Panc1 (cell line): ENCODE measurements around the gene MIR17HG. TPM values are rescaled to one million over a fixed set of nuclear protein-coding genes. Genes with fewer than 3 reads are reported as not detected.
A peak's percentile ranks its signal among the peaks of the same experiment; 100 is the strongest.

Source experiments
- ATAC-seq: fragments of 200-7000 bp; cut with Tn5 transposase; 2 replicates; pipeline ENCODE4 v1.9.1; 2020; ENCODE audit warnings: mild to moderate bottlenecking, moderate library complexity
- BruUV-seq: library from RNA; stranded (reverse); fragments of 400-500 nt; replicated peaks from 2 replicates; lab custom pipeline; 2021; lab: Mats Ljungman, UMichigan
- CTCF ChIA-PET: fragments of 300-600 bp; sonication (Branson Sonifier 250); formaldehyde crosslinking; loops from one replicate; lab custom pipeline; 2022; ENCODE audit warnings: antibody characterized with exemption; lab: Charles Lee
- POLR2A ChIA-PET: fragments of 300-600 bp; sonication (Branson Sonifier 250); formaldehyde crosslinking; loops from one replicate; lab custom pipeline; 2022; ENCODE audit warnings: antibody characterized with exemption; lab: Charles Lee
- DNase-seq: peaks from one replicate; pipeline ENCODE4 v3.0.0-alpha.2; 2010; ENCODE audit warnings: low read depth, low spot score
- H3K27ac ChIP-seq: 2 replicates; pipeline ENCODE4 v1.5.1; 2011; ENCODE audit warnings: mild to moderate bottlenecking, low read length, inconsistent platforms
- H3K27me3 ChIP-seq: fragments of 200-500 bp; sonication (Bioruptor generic); 2 replicates; pipeline ENCODE4 v1.6.0; 2014; ENCODE audit warnings: low read length, inconsistent platforms; ENCODE audit not compliant: control insufficient read depth, insufficient read depth
- H3K36me3 ChIP-seq: fragments of 200-500 bp; sonication (Bioruptor generic); 2 replicates; pipeline ENCODE4 v1.5.1; 2014; ENCODE audit warnings: inconsistent platforms, mild to moderate bottlenecking, low read length, moderate library complexity; ENCODE audit not compliant: control insufficient read depth, insufficient read depth
- H3K4me1 ChIP-seq: 2 replicates; pipeline ENCODE4 v1.5.1; 2011; ENCODE audit warnings: inconsistent platforms, mild to moderate bottlenecking, low read length, moderate library complexity; ENCODE audit not compliant: control insufficient read depth, insufficient read depth
- H3K4me3 ChIP-seq, 2 experiments: 2 replicates each; pipeline ENCODE4 v1.5.1; 2011 to 2012; ENCODE audit warnings: low read depth in 2 of 2, low read length in 2 of 2, mild to moderate bottlenecking in 2 of 2, inconsistent platforms in 1 of 2, moderate library complexity in 1 of 2
- H3K9me3 ChIP-seq: fragments of 200-500 bp; sonication (Bioruptor generic); 2 replicates; pipeline ENCODE4 v1.5.1; 2014; ENCODE audit warnings: low read depth, mild to moderate bottlenecking, inconsistent platforms, low read length, moderate library complexity; ENCODE audit not compliant: control insufficient read depth, insufficient read depth
- POLR2AphosphoS5 ChIP-seq: IDR thresholded peaks from 2 replicates; pipeline ENCODE4 v1.6.1; 2012; ENCODE audit warnings: mild to moderate bottlenecking, low read depth, low read length, moderate library complexity
- SIN3A ChIP-seq: IDR thresholded peaks from 2 replicates; pipeline ENCODE4 v1.6.1; 2012; ENCODE audit warnings: low read depth, mild to moderate bottlenecking, low read length, moderate library complexity, borderline replicate concordance; ENCODE audit not compliant: insufficient read depth
- TCF7L2 ChIP-seq: IDR thresholded peaks from 2 replicates; pipeline ENCODE4 v1.6.1; 2011; ENCODE audit warnings: mild to moderate bottlenecking, low read depth, low read length, inconsistent platforms
- in situ Hi-C: cut with HindIII; loops from 2 replicates; pipeline ENCODE4 v1.10.0; 2016; ENCODE audit warnings: low sequenced_read_pairs, low pct_unique_long_range_greater_than_20kb
- intact Hi-C: fragments of 100-400 bp; cut with micrococcal nuclease; formaldehyde crosslinking; loops from one replicate; pipeline ENCODE4 v1.10.0; 2022; ENCODE audit not compliant: unreplicated experiment
- total RNA-seq: library from RNA; stranded (reverse); gene quantifications from one replicate; pipeline ENCODE4 v1.2.1, GENCODE V29; 2021; ENCODE audit not compliant: unreplicated experiment
- TF ChIP-seq, protein P1 (sequence below): fragments of 450-650 bp; IDR thresholded peaks from 2 replicates; pipeline ENCODE4 v1.5.1; 2017; ENCODE audit warnings: mild to moderate bottlenecking
- TF ChIP-seq, protein P2 (sequence below), 2 experiments: IDR thresholded peaks; 2 replicates each; pipeline ENCODE4 v1.6.1; 2011 to 2012; ENCODE audit warnings: low read depth in 2 of 2, control low read depth in 1 of 2, low read length in 1 of 2, mild to moderate bottlenecking in 1 of 2, moderate library complexity in 1 of 2; ENCODE audit not compliant: insufficient read depth in 1 of 2

The MIR17HG gene
- total RNA-seq, 1 experiment from 2014 or later = 3.1 TPM

DNA sequence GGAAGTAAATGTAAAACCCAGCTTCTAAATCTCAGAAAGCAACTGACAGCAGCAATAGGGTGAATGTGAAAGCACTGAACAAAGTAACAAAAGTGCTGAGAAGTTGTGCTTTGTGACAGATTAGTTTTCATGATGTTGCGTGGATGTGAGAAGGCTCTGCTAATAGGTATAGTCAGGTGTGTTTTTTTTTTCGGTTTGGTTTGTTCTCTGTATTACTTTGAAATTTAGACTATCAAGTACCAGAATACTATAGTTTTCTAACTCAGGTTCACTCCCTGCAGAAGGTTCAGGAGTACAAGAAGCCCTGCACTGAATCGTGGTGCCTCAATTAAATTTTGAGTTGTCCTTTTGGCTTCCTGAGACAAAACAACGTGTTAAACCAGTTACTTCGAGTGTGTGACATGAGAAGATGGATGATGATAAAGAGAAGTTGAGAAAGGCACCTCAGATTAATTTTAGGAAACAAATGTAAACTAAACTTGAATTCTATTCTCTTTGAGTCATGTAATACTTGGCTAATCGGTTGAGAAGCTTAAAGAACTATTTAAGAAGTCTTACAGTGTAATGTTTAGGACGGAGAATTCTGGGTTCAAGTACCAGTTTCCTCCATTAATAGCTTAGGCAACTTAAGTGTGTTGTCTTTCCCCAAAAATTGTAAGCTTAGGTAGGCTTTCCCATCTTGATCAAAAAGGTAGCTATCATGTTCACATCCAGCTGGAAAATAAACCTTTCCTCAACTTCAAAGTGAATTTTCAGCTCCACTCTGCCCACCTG is 10.3 kb downstream of the MIR17HG start:
- POLR2A ChIA-PET = no interaction called here
- Histone ChIP-seq H3K9me3 (no peaks in the 10 kb centered on the region), H3K36me3 (peaks cover 29% of the 10 kb centered on the region), H3K4me3 (no peak overlapping the region), H3K4me1 (no peaks in the 10 kb centered on the region), H3K27me3 (no peaks in the 10 kb centered on the region), H3K27ac (no peak overlapping the region)
- intact Hi-C loops (no loop called here), in situ Hi-C loops (no loop called here)
- ATAC-seq (no peak), DNase-seq (no peak)
- CTCF ChIA-PET = no interaction called here
- no TSS peak for BruUV-seq
- TF ChIP-seq TCF7L2 (no peak), SIN3A (no peak), POLR2AphosphoS5 (no peak)
- TF ChIP-seq, protein P1, sequence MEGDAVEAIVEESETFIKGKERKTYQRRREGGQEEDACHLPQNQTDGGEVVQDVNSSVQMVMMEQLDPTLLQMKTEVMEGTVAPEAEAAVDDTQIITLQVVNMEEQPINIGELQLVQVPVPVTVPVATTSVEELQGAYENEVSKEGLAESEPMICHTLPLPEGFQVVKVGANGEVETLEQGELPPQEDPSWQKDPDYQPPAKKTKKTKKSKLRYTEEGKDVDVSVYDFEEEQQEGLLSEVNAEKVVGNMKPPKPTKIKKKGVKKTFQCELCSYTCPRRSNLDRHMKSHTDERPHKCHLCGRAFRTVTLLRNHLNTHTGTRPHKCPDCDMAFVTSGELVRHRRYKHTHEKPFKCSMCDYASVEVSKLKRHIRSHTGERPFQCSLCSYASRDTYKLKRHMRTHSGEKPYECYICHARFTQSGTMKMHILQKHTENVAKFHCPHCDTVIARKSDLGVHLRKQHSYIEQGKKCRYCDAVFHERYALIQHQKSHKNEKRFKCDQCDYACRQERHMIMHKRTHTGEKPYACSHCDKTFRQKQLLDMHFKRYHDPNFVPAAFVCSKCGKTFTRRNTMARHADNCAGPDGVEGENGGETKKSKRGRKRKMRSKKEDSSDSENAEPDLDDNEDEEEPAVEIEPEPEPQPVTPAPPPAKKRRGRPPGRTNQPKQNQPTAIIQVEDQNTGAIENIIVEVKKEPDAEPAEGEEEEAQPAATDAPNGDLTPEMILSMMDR = no peak
- TF ChIP-seq, protein P2, sequence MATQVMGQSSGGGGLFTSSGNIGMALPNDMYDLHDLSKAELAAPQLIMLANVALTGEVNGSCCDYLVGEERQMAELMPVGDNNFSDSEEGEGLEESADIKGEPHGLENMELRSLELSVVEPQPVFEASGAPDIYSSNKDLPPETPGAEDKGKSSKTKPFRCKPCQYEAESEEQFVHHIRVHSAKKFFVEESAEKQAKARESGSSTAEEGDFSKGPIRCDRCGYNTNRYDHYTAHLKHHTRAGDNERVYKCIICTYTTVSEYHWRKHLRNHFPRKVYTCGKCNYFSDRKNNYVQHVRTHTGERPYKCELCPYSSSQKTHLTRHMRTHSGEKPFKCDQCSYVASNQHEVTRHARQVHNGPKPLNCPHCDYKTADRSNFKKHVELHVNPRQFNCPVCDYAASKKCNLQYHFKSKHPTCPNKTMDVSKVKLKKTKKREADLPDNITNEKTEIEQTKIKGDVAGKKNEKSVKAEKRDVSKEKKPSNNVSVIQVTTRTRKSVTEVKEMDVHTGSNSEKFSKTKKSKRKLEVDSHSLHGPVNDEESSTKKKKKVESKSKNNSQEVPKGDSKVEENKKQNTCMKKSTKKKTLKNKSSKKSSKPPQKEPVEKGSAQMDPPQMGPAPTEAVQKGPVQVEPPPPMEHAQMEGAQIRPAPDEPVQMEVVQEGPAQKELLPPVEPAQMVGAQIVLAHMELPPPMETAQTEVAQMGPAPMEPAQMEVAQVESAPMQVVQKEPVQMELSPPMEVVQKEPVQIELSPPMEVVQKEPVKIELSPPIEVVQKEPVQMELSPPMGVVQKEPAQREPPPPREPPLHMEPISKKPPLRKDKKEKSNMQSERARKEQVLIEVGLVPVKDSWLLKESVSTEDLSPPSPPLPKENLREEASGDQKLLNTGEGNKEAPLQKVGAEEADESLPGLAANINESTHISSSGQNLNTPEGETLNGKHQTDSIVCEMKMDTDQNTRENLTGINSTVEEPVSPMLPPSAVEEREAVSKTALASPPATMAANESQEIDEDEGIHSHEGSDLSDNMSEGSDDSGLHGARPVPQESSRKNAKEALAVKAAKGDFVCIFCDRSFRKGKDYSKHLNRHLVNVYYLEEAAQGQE (IDR thresholded peaks at IDR 0.05; ENCODE audit: insufficient read depth in 1 of 2, low read depth in 2 of 2, low read length in 1 of 2) = no peak

DNA sequence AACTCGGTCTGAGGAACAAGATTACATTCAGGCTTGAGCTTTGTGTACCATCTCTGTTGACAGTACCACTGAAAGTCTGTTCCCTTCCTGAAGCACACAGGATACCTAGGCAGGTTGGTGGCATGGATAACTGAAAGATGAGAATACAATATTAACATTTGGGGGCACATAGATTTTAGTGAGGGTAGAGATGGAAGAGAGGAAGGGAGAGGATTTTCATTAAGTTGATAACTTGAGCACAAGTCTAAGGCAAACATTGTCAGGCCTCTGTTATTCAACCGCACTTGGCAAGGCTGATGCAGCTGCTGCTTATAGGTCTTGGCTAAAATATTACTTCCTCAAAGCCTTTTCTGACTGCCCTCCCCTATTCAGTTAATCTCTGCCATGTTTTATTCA is 10.9 kb downstream of the MIR17HG start:
- no peaks in the 10 kb centered on the region for H3K27me3 ChIP-seq
- DNase-seq (no peak), ATAC-seq (no peak)
- H3K27ac ChIP-seq = no peak overlapping the region
- no peaks in the 10 kb centered on the region for H3K4me1 ChIP-seq
- TF ChIP-seq, protein P1 = no peak
- TF ChIP-seq POLR2AphosphoS5 = peak; percentile 35; the same call in 1 of the 2 replicates
- no TSS peak for BruUV-seq
- peaks cover 23% of the 10 kb centered on the region for H3K36me3 ChIP-seq
- no peaks in the 10 kb centered on the region for H3K9me3 ChIP-seq
- no peak overlapping the region for H3K4me3 ChIP-seq
- intact Hi-C loops = no loop called here
- CTCF ChIA-PET = no interaction called here
- in situ Hi-C loops = no loop called here
- POLR2A ChIA-PET = no interaction called here
